Measurements from ENCODE around the gene FOXO1. TPM values are rescaled to one million over a fixed set of nuclear protein-coding genes. Genes with fewer than 3 reads are reported as not detected.

Gene FOXO1
- polyA plus RNA-seq, 1 experiment: 5.3 TPM

- H3K4me3 ChIP-seq (ENCODE audit: low read depth, low read length): no peak overlapping the region
- no peak for TF ChIP-seq CTCF (IDR thresholded peaks at IDR 0.05; ENCODE audit: insufficient read depth, low read depth, low read length)
- H3K36me3 ChIP-seq (ENCODE audit: control insufficient read depth, insufficient read depth, low read length): no peaks in the 10 kb centered on the region; the same call in 1 of the 2 replicates
- H3K27me3 ChIP-seq (ENCODE audit: control insufficient read depth, insufficient read depth, low read length): no peaks in the 10 kb centered on the region
- ChIA-PET POLR2A (no interaction called here), CTCF (no interaction called here)
- no peak for DNase-seq (ENCODE audit: low read depth)
Observed at GRCh38 chr13:40609972-40610726, 56.3 kb downstream of the FOXO1 start.

GRCh38 chr13:40608308-40608707, 58.1 kb downstream of the FOXO1 start:
- POLR2A ChIA-PET: interaction anchor here (0.6 kb wide), 1 partner anchor 13 kb away, joined by 3 read pairs; no protein-coding TSS in a partner anchor
- no peak for DNase-seq (ENCODE audit: low read depth)
- H3K4me3 ChIP-seq (ENCODE audit: low read depth, low read length): no peak overlapping the region
- H3K36me3 ChIP-seq (ENCODE audit: control insufficient read depth, insufficient read depth, low read length): no peaks in the 10 kb centered on the region
- CTCF ChIA-PET: interaction anchor here (1.3 to 1.5 kb wide), 2 partner anchors 11 to 12 kb away, joined by 4 read pairs; no protein-coding TSS in a partner anchor
- no peak for TF ChIP-seq CTCF (IDR thresholded peaks at IDR 0.05; ENCODE audit: insufficient read depth, low read depth, low read length)
- H3K27me3 ChIP-seq (ENCODE audit: control insufficient read depth, insufficient read depth, low read length): no peaks in the 10 kb centered on the region

- H3K27me3 ChIP-seq (ENCODE audit: control insufficient read depth, insufficient read depth, low read length): no peaks in the 10 kb centered on the region
- H3K36me3 ChIP-seq (ENCODE audit: control insufficient read depth, insufficient read depth, low read length): no peaks in the 10 kb centered on the region
- POLR2A ChIA-PET: no interaction called here
- CTCF ChIA-PET: interaction anchor here (0.7 kb wide), 1 partner anchor 17 kb away, joined by 6 read pairs; no protein-coding TSS in a partner anchor
- DNase-seq (ENCODE audit: low read depth): no peak
- no peak overlapping the region for H3K4me3 ChIP-seq (ENCODE audit: low read depth, low read length)
- no peak for TF ChIP-seq CTCF (IDR thresholded peaks at IDR 0.05; ENCODE audit: insufficient read depth, low read depth, low read length)
Observed at GRCh38 chr13:40605573-40605972, 60.9 kb downstream of the FOXO1 start.

- ChIA-PET POLR2A (no interaction called here), CTCF (interaction anchor here (0.9 kb wide), 1 partner anchor 8 kb away, joined by 3 read pairs; no protein-coding TSS in a partner anchor)
- Histone ChIP-seq H3K36me3 (ENCODE audit: control insufficient read depth, insufficient read depth, low read length) (no peaks in the 10 kb centered on the region), H3K27me3 (ENCODE audit: control insufficient read depth, insufficient read depth, low read length) (no peaks in the 10 kb centered on the region), H3K4me3 (ENCODE audit: low read depth, low read length) (no peak overlapping the region)
- TF ChIP-seq CTCF (IDR thresholded peaks at IDR 0.05; ENCODE audit: insufficient read depth, low read depth, low read length): no peak
- DNase-seq (ENCODE audit: low read depth): no peak
Observed at GRCh38 chr13:40604135-40604534, 62.3 kb downstream of the FOXO1 start.

- TF ChIP-seq CTCF (IDR thresholded peaks at IDR 0.05; ENCODE audit: insufficient read depth, low read depth, low read length): no peak
- POLR2A ChIA-PET: no interaction called here
- Histone ChIP-seq H3K27me3 (ENCODE audit: control insufficient read depth, insufficient read depth, low read length) (no peaks in the 10 kb centered on the region), H3K36me3 (ENCODE audit: control insufficient read depth, insufficient read depth, low read length) (no peaks in the 10 kb centered on the region), H3K4me3 (ENCODE audit: low read depth, low read length) (no peak overlapping the region)
- CTCF ChIA-PET: no interaction called here
- DNase-seq (ENCODE audit: low read depth): no peak
Observed at GRCh38 chr13:40600149-40600751, 66.2 kb downstream of the FOXO1 start.

Measured in BJ (cell line).